Measurements from ENCODE around the gene AP4B1. TPM values are rescaled to one million over a fixed set of nuclear protein-coding genes. Genes with fewer than 3 reads are reported as not detected.
"Not testable (repeated sequence)": the region's sequence is repeated elsewhere in the genome, so short reads cannot be mapped to it uniquely, and the experiment has no call there.

Gene AP4B1
- polyA plus RNA-seq, 2 donors, result 12.9 to 15.1 TPM

DNA sequence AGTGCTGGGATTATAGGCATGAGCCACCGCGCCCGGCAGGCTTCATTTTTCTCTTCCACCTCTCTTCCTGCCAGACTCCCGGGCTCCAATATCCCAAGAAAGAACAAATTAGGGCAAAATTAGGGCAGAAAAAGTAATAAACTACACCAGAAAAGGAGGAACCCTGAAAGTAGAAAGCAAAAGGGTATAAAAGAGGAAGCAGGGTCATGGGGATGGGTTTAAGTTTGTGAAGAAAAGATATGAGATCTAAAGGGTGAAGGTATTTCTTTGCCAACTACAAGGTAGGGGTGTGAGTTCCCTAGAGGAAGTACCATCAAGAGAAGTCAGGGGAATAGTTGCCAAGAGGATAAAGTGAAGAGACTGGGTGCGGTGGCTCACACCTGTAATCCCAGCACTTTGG, 43.0 kb downstream of the AP4B1 start:
- Histone ChIP-seq H3K27me3 (ENCODE audit: control insufficient read depth in 1 of 2, insufficient read depth in 2 of 2, low read length in 2 of 2) (no peaks in the 10 kb centered on the region), H3K9me3 (ENCODE audit: control insufficient read depth in 2 of 2, insufficient read depth in 1 of 2, low read depth in 1 of 2, low read length in 1 of 2) (no peaks in the 10 kb centered on the region), H3K36me3 (ENCODE audit: control insufficient read depth in 2 of 2, insufficient read depth in 2 of 2, low read length in 1 of 2) (no peaks in the 10 kb centered on the region), H3K4me1 (ENCODE audit: control insufficient read depth in 2 of 2, insufficient read depth in 2 of 2, low read length in 1 of 2) (no peaks in the 10 kb centered on the region), H3K27ac (ENCODE audit: low read depth in 2 of 2, low read length in 1 of 2) (no peak overlapping the region), H3K4me3 (ENCODE audit: low read depth in 1 of 2, low read length in 2 of 2) (no peak overlapping the region)
- 90 to 92% methylated on average over 5 of the region's 5 CpGs for WGBS, 2 donors

DNA sequence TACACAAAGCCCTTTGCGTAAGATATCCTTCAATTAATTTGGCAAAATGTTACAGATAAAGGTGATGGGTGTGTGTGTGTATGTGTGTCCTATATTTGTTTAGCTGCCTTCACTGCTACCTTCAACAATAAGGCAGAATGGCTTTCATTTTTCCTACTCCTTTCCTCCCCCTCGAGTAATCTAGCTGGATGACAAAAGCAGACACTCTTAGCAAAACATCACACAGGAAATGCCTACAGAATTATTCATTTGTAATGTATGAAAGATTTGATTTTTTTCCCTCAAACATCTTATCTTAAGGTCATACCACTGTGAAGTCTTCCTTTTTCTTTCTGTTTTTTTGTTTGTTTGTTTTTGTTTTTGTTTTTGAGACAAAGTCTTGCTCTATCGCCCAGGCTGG, 43.7 kb downstream of the AP4B1 start:
- WGBS, 2 donors, result 70 to 71% methylated on average over 3 of the region's 3 CpGs
- Histone ChIP-seq H3K27ac (ENCODE audit: low read depth in 2 of 2, low read length in 1 of 2) (no peak overlapping the region), H3K36me3 (ENCODE audit: control insufficient read depth in 2 of 2, insufficient read depth in 2 of 2, low read length in 1 of 2) (no peaks in the 10 kb centered on the region), H3K4me1 (ENCODE audit: control insufficient read depth in 2 of 2, insufficient read depth in 2 of 2, low read length in 1 of 2) (no peaks in the 10 kb centered on the region), H3K27me3 (ENCODE audit: control insufficient read depth in 1 of 2, insufficient read depth in 2 of 2, low read length in 2 of 2) (no peaks in the 10 kb centered on the region), H3K4me3 (ENCODE audit: low read depth in 1 of 2, low read length in 2 of 2) (no peak overlapping the region), H3K9me3 (ENCODE audit: control insufficient read depth in 2 of 2, insufficient read depth in 1 of 2, low read depth in 1 of 2, low read length in 1 of 2) (no peaks in the 10 kb centered on the region)

GRCh38 chr1:113859478-113860175, 45.0 kb downstream of the AP4B1 start:
- H3K4me1 ChIP-seq (ENCODE audit: control insufficient read depth in 2 of 2, insufficient read depth in 2 of 2, low read length in 1 of 2), result no peaks in the 10 kb centered on the region
- H3K4me3 ChIP-seq (ENCODE audit: low read depth in 1 of 2, low read length in 2 of 2), result no peak overlapping the region
- 56 to 69% methylated on average over 3 of the region's 3 CpGs for WGBS, 2 donors

GRCh38 chr1:113858982-113859381, 45.6 kb downstream of the AP4B1 start:
- H3K27me3 ChIP-seq (ENCODE audit: control insufficient read depth in 1 of 2, insufficient read depth in 2 of 2, low read length in 2 of 2), result no peaks in the 10 kb centered on the region
- H3K36me3 ChIP-seq (ENCODE audit: control insufficient read depth in 2 of 2, insufficient read depth in 2 of 2, low read length in 1 of 2), result no peaks in the 10 kb centered on the region
- WGBS, 2 donors, result 74 to 81% methylated on average over 1 of the region's 1 CpG
- no peaks in the 10 kb centered on the region for H3K9me3 ChIP-seq (ENCODE audit: control insufficient read depth in 2 of 2, insufficient read depth in 1 of 2, low read depth in 1 of 2, low read length in 1 of 2)
- H3K4me3 ChIP-seq (ENCODE audit: low read depth in 1 of 2, low read length in 2 of 2), result no peak overlapping the region
- no peak overlapping the region for H3K27ac ChIP-seq (ENCODE audit: low read depth in 2 of 2, low read length in 1 of 2)
- no peaks in the 10 kb centered on the region for H3K4me1 ChIP-seq (ENCODE audit: control insufficient read depth in 2 of 2, insufficient read depth in 2 of 2, low read length in 1 of 2)

More at GRCh38 chr1:113859478-113860175, 45.0 kb downstream of the AP4B1 start:
- Histone ChIP-seq H3K9me3 (ENCODE audit: control insufficient read depth in 2 of 2, insufficient read depth in 1 of 2, low read depth in 1 of 2, low read length in 1 of 2) (no peaks in the 10 kb centered on the region), H3K36me3 (ENCODE audit: control insufficient read depth in 2 of 2, insufficient read depth in 2 of 2, low read length in 1 of 2) (no peaks in the 10 kb centered on the region), H3K27ac (ENCODE audit: low read depth in 2 of 2, low read length in 1 of 2) (no peak overlapping the region), H3K27me3 (ENCODE audit: control insufficient read depth in 1 of 2, insufficient read depth in 2 of 2, low read length in 2 of 2) (no peaks in the 10 kb centered on the region)

DNA sequence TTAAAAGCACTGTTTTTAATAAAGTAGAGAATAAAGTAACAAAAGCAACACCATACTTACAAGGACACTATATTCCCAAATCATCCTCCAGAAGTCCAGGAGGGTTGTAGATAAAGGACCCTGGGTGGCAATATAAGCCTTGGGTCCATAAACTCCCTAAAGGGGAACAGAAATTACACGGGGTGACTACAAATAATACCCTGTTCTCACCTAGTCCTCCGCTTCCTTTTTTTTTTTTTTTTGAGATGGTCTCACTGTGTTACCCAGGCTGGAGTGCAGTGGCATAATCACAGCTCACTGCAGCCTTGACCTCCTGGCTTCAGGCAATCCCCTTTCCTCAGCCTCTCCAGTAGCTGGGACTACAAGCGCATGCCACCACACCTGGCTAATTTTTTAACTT, 46.2 kb downstream of the AP4B1 start:
- Histone ChIP-seq H3K4me1 (ENCODE audit: control insufficient read depth in 2 of 2, insufficient read depth in 2 of 2, low read length in 1 of 2) (no peaks in the 10 kb centered on the region), H3K36me3 (ENCODE audit: control insufficient read depth in 2 of 2, insufficient read depth in 2 of 2, low read length in 1 of 2) (no peaks in the 10 kb centered on the region), H3K27ac (ENCODE audit: low read depth in 2 of 2, low read length in 1 of 2) (no peak overlapping the region), H3K9me3 (ENCODE audit: control insufficient read depth in 2 of 2, insufficient read depth in 1 of 2, low read depth in 1 of 2, low read length in 1 of 2) (no peaks in the 10 kb centered on the region), H3K27me3 (ENCODE audit: control insufficient read depth in 1 of 2, insufficient read depth in 2 of 2, low read length in 2 of 2) (no peaks in the 10 kb centered on the region), H3K4me3 (ENCODE audit: low read depth in 1 of 2, low read length in 2 of 2) (no peak overlapping the region)
- WGBS, 2 donors, result 86 to 88% methylated on average over 3 of the region's 3 CpGs

GRCh38 chr1:113857776-113858175, 46.8 kb downstream of the AP4B1 start:
- Histone ChIP-seq H3K9me3 (ENCODE audit: control insufficient read depth in 2 of 2, insufficient read depth in 1 of 2, low read depth in 1 of 2, low read length in 1 of 2) (no peaks in the 10 kb centered on the region), H3K36me3 (ENCODE audit: control insufficient read depth in 2 of 2, insufficient read depth in 2 of 2, low read length in 1 of 2) (no peaks in the 10 kb centered on the region), H3K4me3 (ENCODE audit: low read depth in 1 of 2, low read length in 2 of 2) (no peak overlapping the region), H3K27me3 (ENCODE audit: control insufficient read depth in 1 of 2, insufficient read depth in 2 of 2, low read length in 2 of 2) (no peaks in the 10 kb centered on the region), H3K4me1 (ENCODE audit: control insufficient read depth in 2 of 2, insufficient read depth in 2 of 2, low read length in 1 of 2) (no peaks in the 10 kb centered on the region), H3K27ac (ENCODE audit: low read depth in 2 of 2, low read length in 1 of 2) (no peak overlapping the region)
- WGBS, 2 donors, result 80 to 84% methylated on average over 3 of the region's 3 CpGs

DNA sequence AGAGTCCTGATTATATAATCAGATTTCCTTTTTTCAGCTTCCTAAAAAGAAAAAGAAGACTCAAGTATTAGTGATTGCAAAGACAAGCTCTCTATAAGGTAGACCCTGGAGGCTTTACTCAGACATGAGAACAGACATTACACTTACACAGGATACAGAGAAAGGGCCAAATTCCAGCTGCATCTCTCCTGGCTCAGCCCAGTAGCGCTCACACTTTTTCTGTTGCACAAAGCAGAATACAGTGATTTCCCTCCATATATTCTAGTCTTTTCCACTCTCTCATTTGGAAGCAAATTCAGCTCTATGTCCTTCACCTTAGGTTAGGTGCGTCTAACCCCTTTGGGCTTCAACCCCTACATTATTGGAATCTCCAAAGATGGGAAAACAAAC, 48.2 kb downstream of the AP4B1 start:
- Histone ChIP-seq H3K9me3 (ENCODE audit: control insufficient read depth in 2 of 2, insufficient read depth in 1 of 2, low read depth in 1 of 2, low read length in 1 of 2) (no peaks in the 10 kb centered on the region), H3K4me1 (ENCODE audit: control insufficient read depth in 2 of 2, insufficient read depth in 2 of 2, low read length in 1 of 2) (no peaks in the 10 kb centered on the region), H3K27ac (ENCODE audit: low read depth in 2 of 2, low read length in 1 of 2) (no peak overlapping the region), H3K36me3 (ENCODE audit: control insufficient read depth in 2 of 2, insufficient read depth in 2 of 2, low read length in 1 of 2) (no peaks in the 10 kb centered on the region), H3K27me3 (ENCODE audit: control insufficient read depth in 1 of 2, insufficient read depth in 2 of 2, low read length in 2 of 2) (no peaks in the 10 kb centered on the region), H3K4me3 (ENCODE audit: low read depth in 1 of 2, low read length in 2 of 2) (no peak overlapping the region)
- 94 to 95% methylated on average over 2 of the region's 2 CpGs for WGBS, 2 donors

DNA sequence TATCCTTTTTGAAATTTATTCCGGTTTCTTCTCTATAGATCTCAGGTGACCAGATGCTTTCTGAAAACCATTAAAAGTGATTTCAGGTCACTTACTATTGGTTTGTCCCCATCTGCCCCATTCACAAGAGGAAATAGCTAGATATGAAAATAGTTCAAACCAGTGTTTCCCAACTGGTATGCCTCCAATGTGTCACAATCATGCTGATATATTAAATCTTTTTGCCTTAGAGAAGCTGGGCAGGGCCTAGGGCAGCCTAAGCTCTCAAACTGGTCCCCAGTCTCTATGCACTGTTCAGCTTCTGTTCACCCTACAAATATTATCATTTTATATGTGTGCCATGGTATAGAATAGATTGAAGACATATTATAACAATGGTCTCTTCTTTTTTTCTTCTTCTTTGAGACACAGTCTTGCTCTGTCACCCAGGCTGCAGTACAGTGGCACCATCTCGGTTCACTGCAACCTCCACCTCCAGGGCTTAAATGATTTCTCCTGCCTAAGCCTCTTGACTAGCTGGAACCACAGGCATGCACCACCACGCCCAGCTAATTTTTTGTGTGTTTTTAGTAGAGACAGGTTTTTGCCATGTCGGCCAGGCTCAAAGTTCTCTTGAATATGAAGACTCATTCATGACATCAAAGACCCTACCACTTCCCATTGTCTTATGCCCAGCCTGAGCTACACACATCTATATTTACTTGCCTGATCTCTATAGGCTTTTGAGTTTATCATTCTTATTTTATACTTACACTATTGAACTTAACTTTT, 48.8 kb downstream of the AP4B1 start:
- Histone ChIP-seq H3K4me1 (ENCODE audit: control insufficient read depth in 2 of 2, insufficient read depth in 2 of 2, low read length in 1 of 2) (no peaks in the 10 kb centered on the region), H3K9me3 (ENCODE audit: control insufficient read depth in 2 of 2, insufficient read depth in 1 of 2, low read depth in 1 of 2, low read length in 1 of 2) (no peaks in the 10 kb centered on the region), H3K36me3 (ENCODE audit: control insufficient read depth in 2 of 2, insufficient read depth in 2 of 2, low read length in 1 of 2) (no peaks in the 10 kb centered on the region), H3K4me3 (ENCODE audit: low read depth in 1 of 2, low read length in 2 of 2) (no peak overlapping the region), H3K27me3 (ENCODE audit: control insufficient read depth in 1 of 2, insufficient read depth in 2 of 2, low read length in 2 of 2) (no peaks in the 10 kb centered on the region), H3K27ac (ENCODE audit: low read depth in 2 of 2, low read length in 1 of 2) (no peak overlapping the region)
- 67 to 72% methylated on average over 4 of the region's 4 CpGs for WGBS, 2 donors

GRCh38 chr1:113854234-113854633, 50.4 kb downstream of the AP4B1 start:
- H3K27ac ChIP-seq (ENCODE audit: low read depth in 2 of 2, low read length in 1 of 2), result no peak overlapping the region
- H3K9me3 ChIP-seq (ENCODE audit: control insufficient read depth in 2 of 2, insufficient read depth in 1 of 2, low read depth in 1 of 2, low read length in 1 of 2), result no peaks in the 10 kb centered on the region
- no peaks in the 10 kb centered on the region for H3K27me3 ChIP-seq (ENCODE audit: control insufficient read depth in 1 of 2, insufficient read depth in 2 of 2, low read length in 2 of 2)
- H3K4me1 ChIP-seq (ENCODE audit: control insufficient read depth in 2 of 2, insufficient read depth in 2 of 2, low read length in 1 of 2), result no peaks in the 10 kb centered on the region
- H3K36me3 ChIP-seq (ENCODE audit: control insufficient read depth in 2 of 2, insufficient read depth in 2 of 2, low read length in 1 of 2), result no peaks in the 10 kb centered on the region
- no peak overlapping the region for H3K4me3 ChIP-seq (ENCODE audit: low read depth in 1 of 2, low read length in 2 of 2)
- WGBS, 2 donors, result 40 to 64% methylated on average over 1 of the region's 1 CpG

- 90 to 94% methylated on average over 6 of the region's 6 CpGs for WGBS, 2 donors
Measured at GRCh38 chr1:113852694-113853093, 51.9 kb downstream of the AP4B1 start.

More at GRCh38 chr1:113852694-113853093, 51.9 kb downstream of the AP4B1 start:
- not testable (repeated sequence) for H3K9me3 ChIP-seq (ENCODE audit: control insufficient read depth in 2 of 2, insufficient read depth in 1 of 2, low read depth in 1 of 2, low read length in 1 of 2); H3K36me3 ChIP-seq (ENCODE audit: control insufficient read depth in 2 of 2, insufficient read depth in 2 of 2, low read length in 1 of 2); H3K27ac ChIP-seq (ENCODE audit: low read depth in 2 of 2, low read length in 1 of 2); H3K27me3 ChIP-seq (ENCODE audit: control insufficient read depth in 1 of 2, insufficient read depth in 2 of 2, low read length in 2 of 2); H3K4me1 ChIP-seq (ENCODE audit: control insufficient read depth in 2 of 2, insufficient read depth in 2 of 2, low read length in 1 of 2); H3K4me3 ChIP-seq (ENCODE audit: low read depth in 1 of 2, low read length in 2 of 2)

All from esophagus (tissue), 2 donors.